Measurements from ENCODE around the gene OR52B6. TPM values are rescaled to one million over a fixed set of nuclear protein-coding genes. Genes with fewer than 3 reads are reported as not detected.

Gene OR52B6
- total RNA-seq, 1 experiment from 2014 or later, result not detected

GRCh38 chr11:5620651-5621521 is 40.2 kb downstream of the OR52B6 start:
- TF ChIP-seq NFATC4 (CRISPR knock-in tag; IDR thresholded peaks at IDR 0.05) (no peak), ERG (CRISPR knock-in tag; IDR thresholded peaks at IDR 0.05) (no peak), OVOL2 (CRISPR knock-in tag; IDR thresholded peaks at IDR 0.05; ENCODE audit: borderline replicate concordance) (no peak), ZNF138 (CRISPR knock-in tag; conservative IDR thresholded peaks at IDR 0.05) (no peak), CDX4 (CRISPR knock-in tag; IDR thresholded peaks at IDR 0.05; ENCODE audit: borderline replicate concordance) (no peak)
- no peak overlapping the region for H3K27ac Mint-ChIP-seq
- H3K27me3 Mint-ChIP-seq (ENCODE audit: low read depth), result no peaks in the 10 kb centered on the region
- H3K4me3 Mint-ChIP-seq, result no peak overlapping the region
- DNase-seq (ENCODE audit: low spot score) (no peak), ATAC-seq (no peak)
- H3K4me1 Mint-ChIP-seq, result peaks cover 47% of the 10 kb centered on the region
- CTCF ChIA-PET, result interaction anchor here (1.5 kb wide), 1 partner anchor 21 kb away, joined by 4 read pairs; no protein-coding TSS in a partner anchor
- H3K9me3 Mint-ChIP-seq, result no peaks in the 10 kb centered on the region
- POLR2A ChIA-PET, result no interaction called here
- no peaks in the 10 kb centered on the region for H3K36me3 Mint-ChIP-seq

GRCh38 chr11:5621580-5621979 is 40.9 kb downstream of the OR52B6 start:
- ATAC-seq, result no peak

More at GRCh38 chr11:5621580-5621979, 40.9 kb downstream of the OR52B6 start:
- ChIA-PET CTCF (interaction anchor here (1.5 kb wide), 1 partner anchor 22 kb away, joined by 4 read pairs; no protein-coding TSS in a partner anchor), POLR2A (no interaction called here)
- no peaks in the 10 kb centered on the region for H3K27me3 Mint-ChIP-seq (ENCODE audit: low read depth)
- no peaks in the 10 kb centered on the region for H3K9me3 Mint-ChIP-seq
- no peak for DNase-seq (ENCODE audit: low spot score)
- no peak overlapping the region for H3K4me3 Mint-ChIP-seq
- H3K27ac Mint-ChIP-seq, result no peak overlapping the region; the same call in 1 of the 2 replicates
- H3K36me3 Mint-ChIP-seq, result no peaks in the 10 kb centered on the region
- TF ChIP-seq MYBL2 (CRISPR knock-in tag; IDR thresholded peaks at IDR 0.05) (no peak), E2F5 (CRISPR knock-in tag; IDR thresholded peaks at IDR 0.05) (no peak), NFE2L1 (CRISPR knock-in tag; IDR thresholded peaks at IDR 0.05) (no peak), PRDM15 (CRISPR knock-in tag; IDR thresholded peaks at IDR 0.05) (no peak), FOXP1 (CRISPR knock-in tag; IDR thresholded peaks at IDR 0.05; ENCODE audit: borderline replicate concordance) (no peak), CREM (CRISPR knock-in tag; IDR thresholded peaks at IDR 0.05) (no peak), ETV6 (CRISPR knock-in tag; IDR thresholded peaks at IDR 0.05) (no peak), PREB (CRISPR knock-in tag; IDR thresholded peaks at IDR 0.05; ENCODE audit: borderline replicate concordance) (no peak), JUN (CRISPR knock-in tag; IDR thresholded peaks at IDR 0.05) (no peak), RORB (CRISPR knock-in tag; IDR thresholded peaks at IDR 0.05) (no peak), OVOL2 (CRISPR knock-in tag; IDR thresholded peaks at IDR 0.05; ENCODE audit: borderline replicate concordance) (no peak), ATF2 (CRISPR knock-in tag; IDR thresholded peaks at IDR 0.05; ENCODE audit: borderline replicate concordance, low read depth) (no peak), E2F4 (CRISPR knock-in tag; IDR thresholded peaks at IDR 0.05; ENCODE audit: borderline replicate concordance, low read depth) (no peak)
- H3K4me1 Mint-ChIP-seq, result peaks cover 48% of the 10 kb centered on the region
